ENCODE measurements around the gene DBT.
"Not testable (repeated sequence)": the region's sequence is repeated elsewhere in the genome, so short reads cannot be mapped to it uniquely, and the experiment has no call there.

Gene DBT

GRCh38 chr1:100249537-100250257, at the start of gene DBT:
TSS of gene DBT (minus strand) at chr1:100249834. CDS start at chr1:100249820, 14 bp downstream.
- DNase-seq (ENCODE audit: low read depth) = peak; percentile 88

GRCh38 chr1:100298512-100298911, 48.9 kb upstream of the DBT start:
- no peak for DNase-seq (ENCODE audit: low read depth)

- not testable (repeated sequence) for DNase-seq (ENCODE audit: low read depth)
These were observed 47.4 kb upstream of the DBT start for GRCh38 chr1:100296997-100297396.

- no peak for DNase-seq (ENCODE audit: low read depth)
These were observed 46.5 kb upstream of the DBT start for GRCh38 chr1:100296140-100296539.

- DNase-seq (ENCODE audit: low read depth) = peak; percentile 7
These were observed 43.1 kb upstream of the DBT start for GRCh38 chr1:100292711-100293110.

- DNase-seq (ENCODE audit: low read depth) = no peak
These were observed 40.7 kb upstream of the DBT start for GRCh38 chr1:100290291-100290690.

GRCh38 chr1:100287162-100287561, 37.5 kb upstream of the DBT start:
- no peak for DNase-seq (ENCODE audit: low read depth)

- no peak for DNase-seq (ENCODE audit: low read depth)
These were observed 35.0 kb upstream of the DBT start for GRCh38 chr1:100284591-100284990.

- no peak for DNase-seq (ENCODE audit: low read depth)
These were observed 30.5 kb upstream of the DBT start for GRCh38 chr1:100279954-100280682.

- no peak for DNase-seq (ENCODE audit: low read depth)
These were observed 29.8 kb upstream of the DBT start for GRCh38 chr1:100279358-100279923.

- DNase-seq (ENCODE audit: low read depth) = no peak
These were observed 28.2 kb upstream of the DBT start for GRCh38 chr1:100277866-100278265.

- DNase-seq (ENCODE audit: low read depth) = no peak
These were observed 18.6 kb upstream of the DBT start for GRCh38 chr1:100268202-100268601.

- no peak for DNase-seq (ENCODE audit: low read depth)
These were observed 17.6 kb upstream of the DBT start for GRCh38 chr1:100267284-100267683.

- no peak for DNase-seq (ENCODE audit: low read depth)
These were observed 17.1 kb upstream of the DBT start for GRCh38 chr1:100266741-100267140.

GRCh38 chr1:100265931-100266740, 16.5 kb upstream of the DBT start, which contains the start of gene RTCA:
TSS of gene RTCA (plus strand) at chr1:100266216. CDS start at chr1:100266376, 160 bp downstream.
- peak; percentile 96 for DNase-seq (ENCODE audit: low read depth)

- DNase-seq (ENCODE audit: low read depth) = no peak
These were observed 15.9 kb upstream of the DBT start for GRCh38 chr1:100265562-100265930.

GRCh38 chr1:100264081-100264480, 14.4 kb upstream of the DBT start:
- DNase-seq (ENCODE audit: low read depth) = not testable (repeated sequence)

GRCh38 chr1:100261686-100262085, 12.1 kb upstream of the DBT start:
- DNase-seq (ENCODE audit: low read depth) = no peak

- DNase-seq (ENCODE audit: low read depth) = not testable (repeated sequence)
These were observed 8.8 kb upstream of the DBT start for GRCh38 chr1:100258427-100258826.

GRCh38 chr1:100256273-100256672, 6.6 kb upstream of the DBT start:
- not testable (repeated sequence) for DNase-seq (ENCODE audit: low read depth)

GRCh38 chr1:100253552-100253951, 3.9 kb upstream of the DBT start:
- no peak for DNase-seq (ENCODE audit: low read depth)

GRCh38 chr1:100252901-100253300, 3.3 kb upstream of the DBT start:
- no peak for DNase-seq (ENCODE audit: low read depth)

All from CMK (cell line).